Mammary epithelial cell (primary cell): Measurements from ENCODE around the gene DGLUCY.

Experiments used
- EZH2 ChIP-seq: IDR thresholded peaks from 2 replicates; pipeline ENCODE4 v1.6.1; 2012; ENCODE audit warnings: low read length, inconsistent platforms, borderline replicate concordance
- TF ChIP-seq, protein P1 (sequence below), 2 donors: IDR thresholded peaks in 1 of 2; conservative IDR thresholded peaks in 1 of 2; 2 replicates each; pipeline ENCODE4 v1.5.1; 2011 to 2012; ENCODE audit warnings: inconsistent platforms in 2 of 2, low read length in 2 of 2, mild to moderate bottlenecking in 2 of 2, control low read depth in 1 of 2, low read depth in 1 of 2; ENCODE audit not compliant: insufficient read depth in 1 of 2; ENCODE audit errors: extremely low read depth in 1 of 2

DNA sequence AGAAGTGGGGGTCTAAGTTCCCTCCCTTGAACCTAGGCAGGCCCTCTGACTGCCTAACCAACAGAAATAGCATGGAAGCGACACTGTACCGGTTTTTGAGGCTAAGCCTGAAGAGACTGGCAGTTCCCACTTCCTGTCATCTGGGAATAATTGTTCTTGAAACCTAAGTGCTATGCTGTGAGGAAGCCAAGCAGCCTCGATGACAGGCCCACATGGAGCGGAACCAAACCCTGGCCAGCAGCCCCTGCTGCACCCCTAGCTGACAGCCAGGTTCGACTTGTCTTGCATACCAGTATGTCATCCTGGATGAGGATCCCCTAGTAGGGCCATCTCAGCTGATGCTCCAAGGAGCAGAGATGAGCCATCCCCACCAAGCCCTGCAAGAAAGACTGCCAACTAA, 137.0 kb downstream of the DGLUCY start:
- TF ChIP-seq, protein P1, sequence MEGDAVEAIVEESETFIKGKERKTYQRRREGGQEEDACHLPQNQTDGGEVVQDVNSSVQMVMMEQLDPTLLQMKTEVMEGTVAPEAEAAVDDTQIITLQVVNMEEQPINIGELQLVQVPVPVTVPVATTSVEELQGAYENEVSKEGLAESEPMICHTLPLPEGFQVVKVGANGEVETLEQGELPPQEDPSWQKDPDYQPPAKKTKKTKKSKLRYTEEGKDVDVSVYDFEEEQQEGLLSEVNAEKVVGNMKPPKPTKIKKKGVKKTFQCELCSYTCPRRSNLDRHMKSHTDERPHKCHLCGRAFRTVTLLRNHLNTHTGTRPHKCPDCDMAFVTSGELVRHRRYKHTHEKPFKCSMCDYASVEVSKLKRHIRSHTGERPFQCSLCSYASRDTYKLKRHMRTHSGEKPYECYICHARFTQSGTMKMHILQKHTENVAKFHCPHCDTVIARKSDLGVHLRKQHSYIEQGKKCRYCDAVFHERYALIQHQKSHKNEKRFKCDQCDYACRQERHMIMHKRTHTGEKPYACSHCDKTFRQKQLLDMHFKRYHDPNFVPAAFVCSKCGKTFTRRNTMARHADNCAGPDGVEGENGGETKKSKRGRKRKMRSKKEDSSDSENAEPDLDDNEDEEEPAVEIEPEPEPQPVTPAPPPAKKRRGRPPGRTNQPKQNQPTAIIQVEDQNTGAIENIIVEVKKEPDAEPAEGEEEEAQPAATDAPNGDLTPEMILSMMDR (conservative IDR thresholded peaks at IDR 0.05 in 1 of 2, IDR thresholded peaks at IDR 0.05 in 1 of 2; ENCODE audit: extremely low read depth in 1 of 2, insufficient read depth in 1 of 2, low read depth in 1 of 2, low read length in 2 of 2), result no peak
- no peak for TF ChIP-seq EZH2
